NCI-H748 treated with DMSO at 0.1 percent for 48 hours (cell line): Measurements from ENCODE around the gene MFAP1.
"Not testable (repeated sequence)": the region's sequence is repeated elsewhere in the genome, so short reads cannot be mapped to it uniquely, and the experiment has no call there.

ENCODE experiments used
- DNase-seq: peaks from one replicate; lab custom pipeline; 2025; lab: John Stamatoyannopoulos, UW

MFAP1 gene, protein sequence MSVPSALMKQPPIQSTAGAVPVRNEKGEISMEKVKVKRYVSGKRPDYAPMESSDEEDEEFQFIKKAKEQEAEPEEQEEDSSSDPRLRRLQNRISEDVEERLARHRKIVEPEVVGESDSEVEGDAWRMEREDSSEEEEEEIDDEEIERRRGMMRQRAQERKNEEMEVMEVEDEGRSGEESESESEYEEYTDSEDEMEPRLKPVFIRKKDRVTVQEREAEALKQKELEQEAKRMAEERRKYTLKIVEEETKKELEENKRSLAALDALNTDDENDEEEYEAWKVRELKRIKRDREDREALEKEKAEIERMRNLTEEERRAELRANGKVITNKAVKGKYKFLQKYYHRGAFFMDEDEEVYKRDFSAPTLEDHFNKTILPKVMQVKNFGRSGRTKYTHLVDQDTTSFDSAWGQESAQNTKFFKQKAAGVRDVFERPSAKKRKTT

DNA sequence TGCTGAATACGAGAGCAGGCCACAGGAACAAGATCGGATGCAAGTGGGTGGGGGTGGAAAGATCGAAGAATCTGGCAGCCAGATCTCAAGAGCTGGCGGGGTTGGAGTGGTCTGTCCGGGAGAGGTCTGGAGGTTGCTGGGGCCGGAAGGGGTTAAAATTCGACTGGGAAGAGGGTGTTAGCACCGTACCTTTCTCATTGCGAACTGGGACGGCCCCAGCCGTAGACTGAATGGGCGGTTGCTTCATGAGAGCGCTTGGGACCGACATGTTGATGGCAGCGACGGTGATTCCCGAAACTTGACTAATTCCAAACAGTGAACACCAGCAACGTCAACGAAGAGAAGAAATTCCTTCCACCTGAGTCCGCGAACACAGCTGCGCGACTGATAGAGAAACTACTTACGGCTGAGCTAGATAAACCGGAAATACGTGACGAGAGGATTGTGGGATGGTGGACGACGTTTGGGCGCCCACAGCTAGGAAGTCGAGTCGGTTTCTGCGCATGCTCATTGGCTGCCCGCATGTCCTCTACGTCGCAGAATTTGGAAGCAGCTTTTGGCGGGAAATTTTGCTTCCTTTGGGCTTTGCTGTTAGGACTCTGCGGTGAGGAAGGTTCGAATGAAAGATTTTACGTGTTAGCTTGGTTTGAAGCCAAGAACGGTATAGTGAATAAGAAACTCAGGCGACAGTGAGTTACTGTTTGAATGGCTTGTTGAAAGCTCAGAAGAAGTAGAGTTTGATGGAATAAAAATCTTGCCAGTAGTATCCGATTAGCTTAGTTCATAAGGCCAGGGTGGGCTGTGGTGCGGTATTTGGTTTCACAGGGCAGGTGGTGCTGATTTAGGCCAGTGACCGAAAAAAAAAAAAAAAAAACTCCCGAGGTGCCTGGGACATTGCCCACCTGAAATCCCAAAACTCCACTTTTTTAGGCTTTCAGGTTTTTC is at the start of gene MFAP1:
Gene MFAP1, minus strand, starts transcription at position 389 of the 945 bp plus-strand sequence. Its CDS starts 121 bp downstream, at position 268.
- DNase-seq = peak; percentile 93

DNA sequence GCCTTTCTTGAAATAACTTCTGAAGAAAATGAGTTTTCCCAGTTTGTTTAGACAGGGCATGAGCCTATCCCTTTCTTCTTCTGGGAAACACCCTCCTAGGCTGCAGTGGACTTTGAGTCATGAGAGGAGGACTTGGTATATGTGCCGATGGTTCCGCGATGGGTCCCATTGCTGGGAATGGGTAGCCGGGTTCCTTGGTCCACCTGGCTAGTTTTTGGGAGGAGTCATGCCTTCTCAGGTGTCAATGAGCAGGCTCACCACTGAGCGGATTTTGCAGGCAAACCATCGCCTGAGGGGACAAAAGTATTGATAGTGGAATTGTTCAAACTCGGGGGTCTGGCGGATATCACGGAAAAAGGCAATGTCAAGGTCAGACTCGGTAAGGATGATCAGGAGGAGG is 49.2 kb upstream of the MFAP1 start:
- DNase-seq = no peak

DNA sequence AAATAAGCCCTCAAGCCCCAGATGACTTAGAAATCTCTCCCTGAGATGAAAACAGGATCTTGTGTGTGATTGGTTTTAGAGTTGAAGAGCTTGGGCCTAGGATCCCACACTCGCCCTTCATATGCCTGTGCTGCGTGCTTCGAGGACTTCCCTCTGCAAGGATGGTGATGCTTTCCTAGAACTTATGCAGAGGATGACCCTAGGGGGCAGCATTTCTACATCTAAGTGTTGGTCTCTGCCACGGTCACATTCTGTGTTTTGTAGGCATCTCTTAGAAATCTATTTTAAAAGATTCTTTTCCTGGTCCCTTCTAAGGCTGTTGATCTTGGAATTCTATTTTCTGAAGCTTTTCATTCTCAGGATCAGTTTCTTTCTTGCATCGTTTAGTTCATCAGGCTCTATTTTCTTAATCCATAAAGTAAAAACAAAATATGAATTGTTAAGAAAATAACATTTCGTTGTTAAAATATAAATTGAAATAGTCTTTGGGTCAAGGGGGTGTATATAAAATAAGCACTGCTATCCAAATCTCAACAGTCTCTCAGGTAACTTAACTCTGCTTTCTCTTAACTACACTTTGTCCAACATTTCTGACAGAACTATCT is 48.0 kb upstream of the MFAP1 start:
- DNase-seq = peak; percentile 1

DNA sequence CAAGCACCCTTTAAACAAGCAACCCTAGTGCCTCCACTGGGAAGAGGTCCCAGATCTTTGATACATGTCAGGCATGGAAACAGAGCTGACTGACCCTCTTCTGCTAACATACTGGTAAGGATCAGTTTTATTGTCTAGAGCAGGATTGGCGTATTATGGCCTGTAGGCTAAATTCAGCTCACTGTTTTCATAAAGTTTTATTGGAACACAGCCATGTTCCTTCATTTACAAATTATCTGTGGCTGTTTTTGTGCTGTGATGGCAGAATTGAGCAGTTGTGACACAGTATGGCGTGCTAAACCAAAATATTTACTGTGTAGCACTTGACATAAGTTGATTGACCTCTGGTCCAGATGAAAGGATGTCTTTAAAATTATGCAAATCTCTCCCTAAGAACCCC is 47.3 kb upstream of the MFAP1 start:
- no peak for DNase-seq

DNA sequence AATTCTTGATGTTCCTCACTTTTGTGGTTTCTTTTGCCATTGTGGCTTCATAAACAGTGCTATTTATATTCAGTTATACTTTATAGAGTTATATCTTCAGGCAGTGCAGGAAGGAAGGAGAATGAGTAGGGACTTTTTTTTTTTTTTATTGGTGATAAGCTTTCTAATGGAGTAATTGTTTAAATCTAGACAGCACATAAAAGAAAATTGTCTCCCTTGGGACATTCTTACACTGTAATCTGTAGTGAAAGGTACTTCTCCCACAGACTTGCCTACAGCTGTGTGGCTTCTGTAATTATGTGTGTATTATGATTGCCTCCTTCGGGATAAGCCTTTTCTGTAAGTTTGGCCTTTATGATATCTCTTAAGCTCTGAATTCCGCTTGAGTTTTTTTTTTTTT is 43.9 kb upstream of the MFAP1 start:
- no peak for DNase-seq

DNA sequence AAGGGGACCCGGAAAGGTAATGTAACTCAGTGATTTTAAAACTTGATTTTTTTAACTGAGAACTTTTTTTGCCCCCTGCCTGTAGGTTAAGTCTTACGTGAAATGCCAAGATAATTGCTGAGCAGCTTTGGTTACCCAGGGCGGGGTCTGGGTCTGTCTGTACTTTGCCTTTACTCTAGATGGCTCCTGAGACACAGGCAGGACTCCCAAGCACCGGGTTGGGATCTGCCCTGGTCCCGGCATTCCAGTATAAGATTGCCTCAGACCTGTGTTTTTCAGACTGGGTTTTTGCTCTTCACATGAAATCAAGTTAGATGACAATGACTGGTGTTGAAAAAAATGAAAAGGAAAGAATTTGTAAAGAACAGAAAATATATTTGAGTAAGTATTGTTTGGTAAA is 42.6 kb upstream of the MFAP1 start:
- no peak for DNase-seq

DNA sequence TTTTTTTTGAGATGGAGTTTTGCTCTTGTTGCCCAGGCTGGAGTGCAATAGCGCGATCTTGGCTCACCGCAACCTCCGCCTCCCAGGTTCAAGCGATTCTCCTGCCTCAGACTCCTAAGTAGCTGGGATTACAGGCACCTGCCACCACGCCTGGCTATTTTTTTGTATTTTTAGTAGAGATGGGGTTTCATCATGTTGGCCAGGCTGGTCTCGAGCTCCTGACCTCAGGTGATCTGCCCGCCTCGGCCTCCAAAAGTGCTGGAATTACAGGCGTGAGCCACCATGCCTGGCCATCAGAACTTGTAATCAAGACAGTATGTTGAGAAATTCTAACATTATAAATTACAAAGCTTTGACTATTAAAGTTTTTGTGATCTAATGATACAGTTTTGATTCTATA is 42.1 kb upstream of the MFAP1 start:
- not testable (repeated sequence) for DNase-seq

DNA sequence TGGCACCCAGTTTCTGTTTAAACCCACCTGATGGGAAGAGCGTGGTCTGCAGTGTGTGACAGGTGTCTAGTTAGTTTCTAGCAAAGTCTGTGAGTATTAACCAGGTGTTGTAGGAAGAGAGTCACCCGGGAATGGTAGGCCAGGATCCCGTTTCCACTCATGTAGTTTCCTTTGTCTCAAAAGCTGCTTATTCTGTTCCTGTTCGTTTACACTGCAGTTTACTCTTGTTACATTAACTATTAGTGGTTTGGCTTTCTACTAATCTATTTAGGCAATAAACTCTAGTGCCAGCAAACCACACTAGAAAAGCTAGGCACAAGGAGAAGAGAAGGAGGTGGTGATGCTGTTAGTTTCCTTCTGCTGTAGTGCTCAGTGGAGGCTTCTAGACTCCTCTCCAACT is 35.1 kb upstream of the MFAP1 start:
- no peak for DNase-seq

DNA sequence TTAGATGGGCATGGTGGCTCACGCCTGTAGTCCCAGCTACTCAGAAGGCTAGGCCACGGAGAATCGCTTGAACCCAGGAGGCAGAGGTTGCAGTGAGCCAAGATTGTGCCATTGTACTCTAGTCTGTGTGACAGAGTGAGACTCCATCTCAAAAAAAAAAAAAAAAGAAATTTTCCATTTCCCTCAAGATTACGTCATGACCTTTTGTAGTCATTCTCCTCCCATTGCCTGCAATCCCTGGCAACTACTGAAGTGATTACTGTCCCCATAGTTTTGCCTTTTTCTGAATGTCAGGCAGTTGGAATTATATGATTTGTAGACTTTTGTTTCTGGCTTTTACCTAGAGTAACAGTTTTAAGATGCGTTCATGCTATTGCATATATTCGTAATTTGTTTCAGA is 30.3 kb upstream of the MFAP1 start:
- DNase-seq = no peak

DNA sequence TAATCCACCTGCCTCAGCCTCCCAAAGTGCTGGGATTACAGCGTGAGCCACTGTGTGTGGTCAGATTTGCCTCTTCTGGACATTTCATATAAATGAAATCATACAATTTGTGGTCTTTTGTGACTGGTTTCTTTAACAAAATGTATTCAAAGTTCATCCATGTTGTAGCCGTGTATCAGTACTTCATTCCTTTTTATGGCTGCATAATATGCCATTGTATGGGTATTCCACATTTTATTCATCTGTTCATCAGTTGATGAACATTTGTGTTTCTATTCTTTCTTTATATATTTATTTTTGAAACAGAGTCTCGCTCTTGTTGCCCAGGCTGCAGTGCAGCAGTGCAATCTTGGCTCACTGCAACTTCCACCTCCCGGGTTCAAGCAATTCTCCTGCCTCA is 28.1 kb upstream of the MFAP1 start:
- no peak for DNase-seq

DNA sequence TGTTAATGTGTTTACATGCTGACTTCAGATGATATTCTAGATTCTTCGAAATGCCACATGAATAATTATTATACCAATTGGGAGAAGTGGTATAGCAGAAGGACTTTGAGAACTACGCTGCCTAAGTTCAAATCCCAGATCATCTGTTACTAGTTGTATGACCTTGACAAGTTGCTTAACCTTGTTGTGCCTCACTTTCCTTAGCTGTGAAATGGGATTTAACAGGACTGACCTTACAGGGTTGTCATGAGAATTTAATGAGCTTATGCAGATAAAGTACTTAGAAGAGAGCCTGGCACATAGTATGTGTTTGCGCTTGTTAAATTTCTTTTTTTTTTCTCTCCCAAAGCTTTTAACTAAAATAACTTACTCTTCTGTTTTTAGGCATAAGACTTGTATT is 26.8 kb upstream of the MFAP1 start:
- DNase-seq = no peak

DNA sequence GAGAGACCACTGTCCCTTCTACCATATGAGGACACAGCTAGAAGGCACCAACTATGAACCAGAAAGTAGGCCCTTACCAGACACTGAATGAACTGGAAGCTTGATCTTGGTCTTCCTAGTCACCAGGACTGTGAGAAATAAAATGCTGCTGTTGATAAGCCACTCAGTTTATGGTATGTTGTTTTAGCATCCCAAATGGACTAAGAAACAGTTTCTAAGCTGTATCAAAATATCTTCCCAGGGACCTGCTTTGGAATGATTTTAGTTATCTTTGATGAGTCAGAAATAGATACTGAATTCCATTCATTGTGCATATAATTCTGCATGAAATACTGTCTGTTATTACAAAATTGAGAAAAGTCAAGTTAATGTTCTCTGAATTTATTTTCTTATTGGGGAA is 20.9 kb upstream of the MFAP1 start:
- DNase-seq = no peak

DNA sequence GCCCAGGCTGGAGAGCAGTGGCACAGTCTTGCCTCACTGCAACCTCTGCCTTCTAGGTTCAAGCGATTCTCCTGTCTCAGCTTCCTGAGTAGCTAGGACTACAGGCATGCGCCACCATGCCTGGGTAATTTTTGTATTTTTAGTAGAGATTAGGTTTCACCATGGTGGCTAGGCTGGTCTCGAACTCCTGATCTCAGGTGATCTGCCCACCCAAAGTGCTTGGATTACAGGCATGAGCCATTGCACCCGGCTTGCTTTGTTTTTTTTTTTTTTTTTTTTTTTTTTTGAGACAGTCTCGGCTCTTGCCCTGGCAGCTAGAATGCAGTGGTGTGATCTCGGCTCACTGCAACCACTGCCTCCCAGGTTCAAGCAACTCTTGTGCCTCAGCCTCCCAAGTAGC is 8.0 kb upstream of the MFAP1 start:
- not testable (repeated sequence) for DNase-seq

DNA sequence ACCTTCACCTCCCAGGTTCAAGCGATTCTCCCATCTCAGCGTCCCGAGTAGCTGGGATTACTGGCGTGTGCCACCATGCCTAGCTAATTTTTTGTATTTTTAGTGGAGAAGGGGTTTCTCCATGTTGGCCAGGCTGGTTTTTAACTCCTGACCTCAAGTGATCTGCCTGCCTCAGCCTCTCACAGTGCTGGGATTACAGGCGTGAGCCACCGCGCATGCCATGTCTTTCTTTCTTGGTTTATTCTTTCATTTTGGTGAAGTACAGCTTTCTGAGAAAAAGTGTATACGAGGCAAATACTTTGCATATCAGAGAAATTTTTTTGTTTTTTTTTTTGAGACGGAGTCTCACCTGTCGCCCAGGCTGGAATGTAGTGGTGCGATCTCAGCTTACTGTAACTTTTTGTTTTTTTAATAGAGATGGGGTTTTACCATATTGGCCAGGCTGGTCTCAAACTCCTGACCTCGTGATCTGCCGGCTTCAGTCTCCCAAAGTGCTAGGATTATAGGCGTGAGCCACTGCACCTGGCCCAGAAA is 7.1 kb upstream of the MFAP1 start:
- DNase-seq = not testable (repeated sequence)

DNA sequence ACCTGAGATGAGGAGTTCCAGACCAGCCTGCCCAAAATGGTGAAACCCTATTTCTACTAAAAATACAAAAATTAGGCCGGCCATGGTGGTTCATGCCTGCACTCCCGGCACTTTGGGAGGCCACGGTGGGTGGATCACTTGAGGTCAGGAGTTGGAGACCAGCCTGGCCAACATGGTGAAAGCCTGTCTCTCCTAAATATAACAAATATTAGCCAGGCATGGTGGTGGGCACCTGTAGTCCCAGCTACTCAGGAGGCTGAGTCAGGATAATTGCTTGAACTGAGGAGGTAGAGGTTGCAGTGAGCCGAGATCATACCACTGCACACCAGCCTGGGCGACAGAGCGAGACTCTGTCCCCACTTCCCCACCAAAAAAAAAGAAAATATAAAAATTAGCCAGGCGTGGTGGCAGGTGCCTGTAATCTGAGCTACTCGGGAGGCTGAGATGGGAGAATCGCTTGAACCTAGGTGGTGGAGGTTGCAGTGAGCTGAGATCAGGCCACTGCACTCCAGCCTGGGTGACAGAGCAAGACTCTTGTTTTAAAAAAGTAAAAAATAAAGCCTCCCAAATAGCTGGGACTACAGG is 6.3 kb upstream of the MFAP1 start:
- not testable (repeated sequence) for DNase-seq

DNA sequence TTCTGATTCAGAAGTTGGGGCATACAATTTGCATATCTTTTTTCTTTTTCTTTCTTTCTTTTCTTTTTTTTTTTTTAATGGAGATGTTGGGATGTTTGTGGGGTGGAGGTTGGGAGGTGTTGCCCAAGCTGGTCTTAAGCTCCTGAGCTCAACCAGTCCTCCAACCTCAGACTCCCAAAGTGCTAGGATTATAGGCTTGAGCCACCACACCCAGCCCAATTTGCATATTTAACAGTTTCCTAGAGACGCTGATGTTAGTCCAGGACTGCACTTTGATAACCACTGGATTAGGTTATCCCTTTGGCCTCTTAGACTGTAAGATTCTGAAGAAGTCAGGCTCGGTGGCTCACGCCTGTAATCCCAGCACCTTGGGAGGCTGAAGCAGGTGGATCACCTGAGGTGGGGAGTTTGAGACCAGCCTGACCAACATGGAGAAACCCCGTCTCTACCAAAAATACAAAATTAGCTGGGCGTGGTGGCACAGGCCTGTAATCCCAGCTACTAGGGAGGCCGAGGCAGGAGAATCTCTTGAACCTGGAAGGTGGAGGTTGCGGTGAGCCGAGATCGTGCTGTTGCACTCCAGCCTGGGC is 5.6 kb upstream of the MFAP1 start:
- not testable (repeated sequence) for DNase-seq

DNA sequence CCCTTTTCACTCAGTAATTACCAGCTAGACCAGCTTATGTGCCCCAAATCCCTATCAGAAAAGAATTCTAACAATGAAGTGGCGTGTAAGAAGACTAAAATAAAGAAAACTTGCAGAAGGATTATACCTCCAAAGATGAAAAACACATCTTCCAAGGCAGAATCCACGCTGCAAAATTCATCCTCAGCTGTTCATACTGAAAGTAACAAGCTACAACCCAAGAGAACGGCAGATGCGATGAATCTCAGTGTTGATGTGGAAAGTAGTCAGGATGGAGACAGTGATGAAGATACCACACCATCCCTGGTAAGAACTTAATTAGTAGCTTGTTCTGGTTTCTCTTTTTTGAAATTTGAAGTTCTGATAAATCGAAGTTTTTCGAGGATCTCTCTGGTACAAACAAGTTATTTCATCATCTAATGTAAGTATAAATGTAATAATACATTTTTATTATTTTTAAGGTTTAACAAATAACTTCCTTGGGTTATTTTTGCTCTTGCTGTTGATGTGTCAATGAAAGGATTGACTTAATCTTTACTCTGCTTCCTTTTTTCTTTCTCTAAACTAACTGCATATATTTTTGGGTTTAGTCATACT is 3.7 kb upstream of the MFAP1 start:
- DNase-seq = no peak

DNA sequence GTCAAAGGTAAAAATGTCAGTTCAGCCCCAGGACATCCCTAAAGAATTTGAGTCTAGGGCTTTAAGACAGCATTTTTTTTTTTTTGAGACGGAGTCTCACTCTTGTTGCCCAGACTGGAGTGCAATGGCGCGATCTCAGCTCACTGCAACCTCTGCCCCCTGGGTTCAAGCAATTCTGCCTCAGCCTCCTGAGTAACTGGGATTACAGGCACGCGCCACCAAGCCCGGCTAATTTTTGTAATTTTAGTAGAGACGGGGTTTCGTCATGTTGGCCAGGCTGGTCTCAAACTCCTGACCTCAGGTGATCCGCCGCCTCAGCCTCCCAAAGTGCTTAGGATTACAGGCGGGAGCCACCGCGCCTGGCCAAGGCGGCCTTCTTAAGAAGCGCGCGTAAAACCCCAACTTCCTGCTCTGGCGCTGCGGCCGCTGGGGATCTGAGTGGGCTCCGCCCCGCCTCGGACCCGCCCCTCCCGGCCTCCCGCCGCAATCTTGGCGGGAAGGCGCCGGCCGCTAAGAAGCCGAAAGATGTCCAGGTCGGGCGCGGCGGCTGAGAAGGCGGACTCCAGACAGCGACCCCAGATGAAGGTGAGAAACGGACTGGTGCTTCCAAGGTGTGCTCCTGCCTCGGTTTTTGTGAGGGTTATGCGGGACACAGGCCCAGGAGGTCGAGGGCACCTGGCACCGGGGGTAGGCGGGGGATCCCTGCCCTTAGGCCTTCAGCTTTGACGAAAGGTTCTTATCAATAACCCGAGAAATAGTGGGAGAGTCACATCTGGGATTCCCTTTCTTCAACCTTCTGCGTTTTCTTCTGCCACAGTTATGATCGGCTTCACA is 2.2 kb upstream of the MFAP1 start, which contains the start of gene WDR76:
Gene WDR76, plus strand, starts transcription at position 495 of the 834 bp plus-strand sequence. Its CDS starts 31 bp downstream, at position 526.
- peak; percentile 45 for DNase-seq

DNA sequence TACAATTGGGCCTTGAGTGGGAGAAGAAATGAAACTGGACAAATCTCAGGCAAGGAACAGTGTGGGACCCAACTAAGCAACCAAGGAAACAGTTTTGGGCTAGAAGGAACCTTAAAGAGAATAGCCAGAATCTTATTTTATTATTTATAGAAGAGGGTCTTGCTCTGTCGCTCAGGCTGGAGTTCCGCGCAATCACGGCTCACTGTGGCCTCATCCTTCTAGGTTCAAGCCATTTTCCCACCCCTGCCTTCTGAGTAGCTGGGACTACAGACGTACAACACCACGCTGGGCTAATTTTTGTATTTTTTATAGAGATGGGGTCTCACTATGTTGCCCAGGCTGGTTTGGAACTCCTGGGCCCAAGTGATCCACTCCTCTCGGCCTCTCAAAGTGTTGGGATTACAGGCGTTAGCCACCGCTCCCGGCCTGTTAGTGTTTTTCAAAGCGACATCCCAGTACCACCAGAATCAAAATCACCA is 1.6 kb upstream of the MFAP1 start:
- no peak for DNase-seq

DNA sequence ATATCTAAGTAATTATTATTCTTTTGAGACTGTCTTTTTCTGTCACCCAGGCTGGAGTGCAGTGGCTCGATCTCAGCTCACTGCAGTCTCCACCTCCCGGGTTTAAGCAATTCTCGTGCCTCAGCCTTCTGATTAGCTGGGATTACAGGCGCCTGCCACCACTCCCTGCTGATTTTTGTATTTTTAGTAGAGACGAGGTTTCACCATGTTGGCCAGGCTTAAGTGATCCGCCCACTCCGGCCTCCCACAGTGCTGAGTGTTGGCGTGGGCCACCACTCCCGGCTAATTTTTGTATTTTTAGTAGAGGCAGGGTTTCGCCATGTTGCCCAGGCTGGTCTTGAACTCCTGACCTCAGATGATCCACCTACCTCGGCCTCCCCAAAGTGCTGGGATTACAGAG is 815 bp upstream of the MFAP1 start:
- DNase-seq = not testable (repeated sequence)
